Activated CD4-positive, alpha-beta T cell treated with anti-CD3 and anti-CD28 coated beads for 1 hour (primary cell): ENCODE measurements around the gene TTYH3.
"Not testable (repeated sequence)": the region's sequence is repeated elsewhere in the genome, so short reads cannot be mapped to it uniquely, and the experiment has no call there.

ENCODE experiments used
- DNase-seq: peaks from one replicate; pipeline ENCODE4 v3.0.0-alpha.2; 2020

TTYH3 gene

GRCh38 chr7:2668401-2668800, 36.6 kb downstream of the TTYH3 start:
- no peak for DNase-seq

GRCh38 chr7:2670171-2670570, 38.4 kb downstream of the TTYH3 start:
- DNase-seq = no peak

- DNase-seq = peak; percentile 50
Observed at GRCh38 chr7:2670720-2671391, 39.1 kb downstream of the TTYH3 start.

GRCh38 chr7:2673214-2673613, 41.4 kb downstream of the TTYH3 start:
- DNase-seq = not testable (repeated sequence)

- DNase-seq = no peak
Observed at GRCh38 chr7:2673934-2674333, 42.1 kb downstream of the TTYH3 start.

GRCh38 chr7:2675256-2675764, 43.5 kb downstream of the TTYH3 start:
- no peak for DNase-seq

GRCh38 chr7:2676576-2676975, 44.8 kb downstream of the TTYH3 start:
- DNase-seq = not testable (repeated sequence)

- not testable (repeated sequence) for DNase-seq
Observed at GRCh38 chr7:2678454-2678853, 46.7 kb downstream of the TTYH3 start.

- DNase-seq = not testable (repeated sequence)
Observed at GRCh38 chr7:2679135-2680127, 47.6 kb downstream of the TTYH3 start.

GRCh38 chr7:2680256-2680655, 48.5 kb downstream of the TTYH3 start:
- no peak for DNase-seq

GRCh38 chr7:2680792-2681490, 49.2 kb downstream of the TTYH3 start:
- DNase-seq = no peak

GRCh38 chr7:2681929-2682799, 50.4 kb downstream of the TTYH3 start:
- DNase-seq = no peak

GRCh38 chr7:2684501-2684900, 52.7 kb downstream of the TTYH3 start:
- no peak for DNase-seq

GRCh38 chr7:2686101-2686500, 54.3 kb downstream of the TTYH3 start:
- no peak for DNase-seq

GRCh38 chr7:2687338-2687869, 55.6 kb downstream of the TTYH3 start:
- DNase-seq = no peak

- DNase-seq = no peak
Observed at GRCh38 chr7:2687881-2688318, 56.1 kb downstream of the TTYH3 start, which contains the start of gene AMZ1. TSS of gene AMZ1 (plus strand) at chr7:2688202. CDS start at chr7:2700452, 12,250 bp downstream.

GRCh38 chr7:2688409-2689342, 56.9 kb downstream of the TTYH3 start:
- no peak for DNase-seq

- no peak for DNase-seq
Observed at GRCh38 chr7:2689343-2689847, 57.6 kb downstream of the TTYH3 start.

- no peak for DNase-seq
Observed at GRCh38 chr7:2689951-2690705, 58.3 kb downstream of the TTYH3 start.
